H1 (cell line): ENCODE measurements around the gene KLHDC10. TPM values are rescaled to one million over a fixed set of nuclear protein-coding genes. Genes with fewer than 3 reads are reported as not detected.

ENCODE experiments used
- CTCF ChIA-PET: fragments of 300-600 bp; sonication (Branson Sonifier 250); formaldehyde crosslinking; loops from one replicate; lab custom pipeline; 2021; ENCODE audit not compliant: partially characterized antibody; lab: Charles Lee
- POLR2A ChIA-PET: fragments of 300-600 bp; sonication (Branson Sonifier 250); formaldehyde crosslinking; loops from one replicate; lab custom pipeline; 2021; ENCODE audit warnings: inconsistent platforms; ENCODE audit not compliant: partially characterized antibody; lab: Charles Lee
- DNase-seq, 2 experiments: peaks; one replicate each; pipeline versions ENCODE4 v3.0.0 to v3.0.0-alpha.2; 2010 to 2022; ENCODE audit warnings: low spot score in 2 of 2, low read depth in 1 of 2, mixed read lengths in 1 of 2
- FAIRE-seq: peaks from 2 replicates; lab custom pipeline; 2011; peaks lifted over from hg19 to GRCh38; lab: Jason Lieb, UNC
- H2AFZ ChIP-seq: 2 replicates; pipeline ENCODE4 v1.8.1; 2012; ENCODE audit warnings: low read length, inconsistent platforms
- H2AK5ac ChIP-seq: 2 replicates; pipeline ENCODE4 v1.6.1; 2013; ENCODE audit warnings: low read depth, low read length
- H2BK120ac ChIP-seq: replicated peaks from 2 replicates; pipeline ENCODE3; 2013; ENCODE audit warnings: low read depth, low read length, inconsistent platforms
- H2BK12ac ChIP-seq: 2 replicates; pipeline ENCODE4 v1.6.1; 2013; ENCODE audit warnings: low read depth, low read length
- H2BK15ac ChIP-seq: 2 replicates; pipeline ENCODE4 v1.6.1; 2013; ENCODE audit warnings: low read length
- H2BK20ac ChIP-seq: 2 replicates; pipeline ENCODE4 v1.6.1; 2013; ENCODE audit warnings: low read length
- H2BK5ac ChIP-seq: 2 replicates; pipeline ENCODE4 v1.6.1; 2013; ENCODE audit warnings: low read depth, low read length
- H3K14ac ChIP-seq: 2 replicates; pipeline ENCODE4 v1.6.1; 2013; ENCODE audit warnings: inconsistent platforms; ENCODE audit not compliant: insufficient read length
- H3K18ac ChIP-seq: 2 replicates; pipeline ENCODE4 v1.6.1; 2013; ENCODE audit warnings: low read length; ENCODE audit errors: extremely low read depth
- H3K23ac ChIP-seq: 2 replicates; pipeline ENCODE4 v1.6.1; 2013; ENCODE audit warnings: inconsistent platforms; ENCODE audit not compliant: insufficient read length
- H3K23me2 ChIP-seq: 2 replicates; pipeline ENCODE4 v1.6.1; 2013; ENCODE audit warnings: low read depth, low read length
- H3K27ac ChIP-seq: 2 replicates; pipeline ENCODE4 v1.6.1; 2011; ENCODE audit warnings: low read depth, low read length, inconsistent platforms
- H3K27me3 ChIP-seq, 4 experiments: replicated peaks in 1 of 4; 1 replicate in 1 of 4; 2 replicates in 3 of 4; pipeline versions ENCODE4 v1.6.1 to v1.8.1; 2011 to 2013; ENCODE audit warnings: low read length in 3 of 4, mild to moderate bottlenecking in 3 of 4, inconsistent platforms in 2 of 4, mixed read lengths in 2 of 4, moderate library complexity in 1 of 4; ENCODE audit not compliant: control insufficient read depth in 3 of 4, insufficient read depth in 3 of 4; ENCODE audit errors: extremely low read depth in 1 of 4
- H3K36me3 ChIP-seq, 4 experiments: 2 replicates each; pipeline versions ENCODE4 v1.6.1 to v1.8.1; 2011 to 2013; ENCODE audit warnings: mild to moderate bottlenecking in 4 of 4, low read length in 3 of 4, moderate library complexity in 2 of 4, control low read depth in 1 of 4, inconsistent platforms in 1 of 4; ENCODE audit not compliant: insufficient read depth in 4 of 4, control insufficient read depth in 2 of 4
- H3K4ac ChIP-seq: replicated peaks from 2 replicates; pipeline ENCODE3; 2013; ENCODE audit warnings: low read length, low read depth, mixed read lengths, inconsistent platforms; ENCODE audit not compliant: insufficient read length
- H3K4me1 ChIP-seq, 4 experiments: replicated peaks in 1 of 4; 1 replicate in 1 of 4; 2 replicates in 3 of 4; pipeline versions ENCODE4 v1.6.1 to v1.8.1; 2011 to 2013; ENCODE audit warnings: low read length in 3 of 4, inconsistent platforms in 2 of 4, mixed read lengths in 1 of 4; ENCODE audit not compliant: insufficient read depth in 4 of 4, control insufficient read depth in 3 of 4
- H3K4me2 ChIP-seq, 2 experiments: 2 replicates each; pipeline versions ENCODE4 v1.6.1 to v1.8.1; 2011 to 2013; ENCODE audit warnings: low read depth in 2 of 2, low read length in 2 of 2, control low read depth in 1 of 2, inconsistent platforms in 1 of 2, mild to moderate bottlenecking in 1 of 2; ENCODE audit not compliant: insufficient read depth in 1 of 2
- H3K4me3 ChIP-seq, 4 experiments: fragments of 200-600, 300-600 bp in 1 of 4; sonication (generic), shearing (Covaris generic), sonication (Bioruptor Twin) in 1 of 4; 2 replicates each; pipeline versions ENCODE4 v1.5.1 to v1.8.1; 2011 to 2016; ENCODE audit warnings: low read length in 4 of 4, low read depth in 3 of 4, control low read depth in 2 of 4, inconsistent platforms in 2 of 4, mild to moderate bottlenecking in 2 of 4, mixed read lengths in 1 of 4, moderate library complexity in 1 of 4; ENCODE audit not compliant: insufficient read depth in 2 of 4; ENCODE audit errors: extremely low read depth in 1 of 4
- H3K56ac ChIP-seq: replicated peaks from 2 replicates; pipeline ENCODE3; 2013; ENCODE audit warnings: low read depth, mild to moderate bottlenecking, mixed read lengths, low read length, inconsistent platforms; ENCODE audit not compliant: insufficient read length
- H3K79me1 ChIP-seq: 2 replicates; pipeline ENCODE4 v1.6.1; 2013; ENCODE audit warnings: low read depth, low read length, control low read depth
- H3K79me2 ChIP-seq, 2 experiments: 2 replicates each; pipeline versions ENCODE4 v1.6.1 to v1.8.1; 2012 to 2013; ENCODE audit warnings: low read length in 2 of 2, mild to moderate bottlenecking in 2 of 2, inconsistent platforms in 1 of 2; ENCODE audit not compliant: insufficient read depth in 2 of 2, control insufficient read depth in 1 of 2
- H3K9ac ChIP-seq, 4 experiments: replicated peaks in 1 of 4; 1 replicate in 1 of 4; 2 replicates in 3 of 4; pipeline versions ENCODE4 v1.6.1 to v1.8.1; 2011 to 2013; ENCODE audit warnings: low read depth in 3 of 4, low read length in 3 of 4, control low read depth in 2 of 4, mild to moderate bottlenecking in 2 of 4, moderate library complexity in 2 of 4, inconsistent platforms in 1 of 4; ENCODE audit errors: extremely low read depth in 1 of 4
- H3K9me3 ChIP-seq, 2 experiments: 2 replicates each; pipeline versions ENCODE4 v1.6.1 to v1.8.1; 2012 to 2013; ENCODE audit warnings: mild to moderate bottlenecking in 2 of 2, moderate library complexity in 2 of 2, control low read depth in 1 of 2, inconsistent platforms in 1 of 2, low read depth in 1 of 2, low read length in 1 of 2, mixed read lengths in 1 of 2; ENCODE audit not compliant: insufficient read depth in 2 of 2
- H4K20me1 ChIP-seq, 2 experiments: replicated peaks in 1 of 2; 2 replicates each; pipeline versions ENCODE3 to v1.8.1; 2011 to 2013; ENCODE audit warnings: inconsistent platforms in 2 of 2, low read length in 2 of 2, mild to moderate bottlenecking in 1 of 2; ENCODE audit not compliant: insufficient read depth in 2 of 2, control insufficient read depth in 1 of 2
- H4K5ac ChIP-seq: 2 replicates; pipeline ENCODE4 v1.6.1; 2013; ENCODE audit warnings: low read length, low read depth, mixed read lengths, inconsistent platforms; ENCODE audit not compliant: insufficient read length
- H4K8ac ChIP-seq: 2 replicates; pipeline ENCODE4 v1.8.0; 2013; ENCODE audit warnings: mild to moderate bottlenecking, moderate library complexity, low read length, inconsistent platforms; ENCODE audit not compliant: insufficient read depth; ENCODE audit errors: extremely low read depth
- H4K91ac ChIP-seq: replicated peaks from 2 replicates; pipeline ENCODE3; 2013; ENCODE audit warnings: low read length, mixed read lengths, inconsistent platforms; ENCODE audit not compliant: insufficient read length
- BCL11A ChIP-seq, 2 experiments: IDR thresholded peaks; one replicate each; pipeline ENCODE4 v1.6.1; 2011; ENCODE audit warnings: low read depth in 2 of 2, low read length in 2 of 2, mild to moderate bottlenecking in 2 of 2
- BRCA1 ChIP-seq: IDR thresholded peaks from 2 replicates; pipeline ENCODE4 v1.6.1; 2012; ENCODE audit warnings: low read depth, low read length, improper control_type of control experiment
- EGR1 ChIP-seq: IDR thresholded peaks from 2 replicates; pipeline ENCODE4 v1.6.1; 2011; ENCODE audit warnings: low read depth, low read length, borderline replicate concordance
- GTF2F1 ChIP-seq: IDR thresholded peaks from 2 replicates; pipeline ENCODE4 v1.6.1; 2012; ENCODE audit warnings: low read depth, low read length, improper control_type of control experiment, borderline replicate concordance
- HDAC2 ChIP-seq, 2 experiments: fragments of 300-600 bp in 1 of 2; sonication (generic) in 1 of 2; IDR thresholded peaks; 2 replicates each; pipeline ENCODE4 v1.6.1; 2011 to 2012; ENCODE audit warnings: low read depth in 2 of 2, low read length in 2 of 2, mild to moderate bottlenecking in 2 of 2, moderate library complexity in 2 of 2, borderline replicate concordance in 1 of 2, inconsistent platforms in 1 of 2
- KDM4A ChIP-seq: IDR thresholded peaks from one replicate; pipeline ENCODE4 v1.7.1; 2012; ENCODE audit warnings: low read depth, mild to moderate bottlenecking, moderate library complexity, low read length, inconsistent platforms; ENCODE audit not compliant: severe bottlenecking
- NRF1 ChIP-seq: IDR thresholded peaks from 2 replicates; pipeline ENCODE4 v1.6.1; 2011; ENCODE audit warnings: mild to moderate bottlenecking, low read depth, low read length, improper control_type of control experiment
- RAD21 ChIP-seq, 2 experiments: IDR thresholded peaks in 1 of 2; conservative IDR thresholded peaks in 1 of 2; 2 replicates each; pipeline ENCODE4 v1.6.1; 2011; ENCODE audit warnings: low read depth in 2 of 2, low read length in 2 of 2, improper control_type of control experiment in 1 of 2, inconsistent platforms in 1 of 2, mild to moderate bottlenecking in 1 of 2, moderate library complexity in 1 of 2
- SIRT6 ChIP-seq: IDR thresholded peaks from one replicate; pipeline ENCODE4 v1.7.1; 2012; ENCODE audit warnings: low read length, inconsistent platforms
- SIX5 ChIP-seq: IDR thresholded peaks from 2 replicates; pipeline ENCODE4 v1.6.1; 2011; ENCODE audit warnings: mild to moderate bottlenecking, low read depth, low read length
- SP1 ChIP-seq: IDR thresholded peaks from 2 replicates; pipeline ENCODE4 v1.6.1; 2011; ENCODE audit warnings: low read depth, low read length
- SP2 ChIP-seq: IDR thresholded peaks from 2 replicates; pipeline ENCODE4 v1.6.1; 2012; ENCODE audit warnings: mild to moderate bottlenecking, low read length, inconsistent platforms
- WGBS, 2 experiments: shearing (Covaris generic) in 1 of 2; methylation state at CpG; one replicate each; pipeline versions ENCODE4 v1.1.6 to v1.1.7; 2013 to 2015; ENCODE audit warnings: low lambda C conversion rate in 2 of 2, mixed read lengths in 2 of 2, inconsistent platforms in 1 of 2, low coverage in 1 of 2, missing lambda C conversion rate in 1 of 2; ENCODE audit not compliant: insufficient replicate concordance in 2 of 2, insufficient coverage in 1 of 2, insufficient read length in 1 of 2; ENCODE audit errors: extremely low coverage in 1 of 2, missing lambda C conversion rate in 1 of 2; 5-methylcytosine and 5-hydroxymethylcytosine counted together
- polyA plus RNA-seq, 7 experiments: library from polyadenylated mRNA; depleted of rRNA in 3 of 7; stranded (reverse) in 5 of 7; unstranded in 2 of 7; fragments of >200 nt in 5 of 7; fragments of 200-250 nt in 2 of 7; gene quantifications; 1 replicate in 5 of 7; 2 replicates in 1 of 7; 4 replicates in 1 of 7; pipeline versions ENCODE4 v1.2.1 to v1.2.3, GENCODE V29; 2011 to 2013; ENCODE audit warnings: missing spikeins in 2 of 7, mixed read lengths in 2 of 7
- total RNA-seq: library from RNA; stranded (reverse); fragmentation: NEBNext Ultra II Directional; extraction: Animal tissue kit (Norgen Biotek cat#: 25700); gene quantifications from 2 replicates; pipeline ENCODE4 v1.2.1, GENCODE V29; 2021
- TF ChIP-seq, protein P1 (sequence below): IDR thresholded peaks from 2 replicates; pipeline ENCODE4 v1.6.1; 2011; ENCODE audit warnings: low read depth, mild to moderate bottlenecking, low read length; ENCODE audit not compliant: insufficient read depth

Gene KLHDC10
- total and polyA plus RNA-seq, 2 of the 8 experiments (the other 6 are each of a cell fraction or from before 2014, with no cell fraction given) = 6.6 to 14.5 TPM

DNA sequence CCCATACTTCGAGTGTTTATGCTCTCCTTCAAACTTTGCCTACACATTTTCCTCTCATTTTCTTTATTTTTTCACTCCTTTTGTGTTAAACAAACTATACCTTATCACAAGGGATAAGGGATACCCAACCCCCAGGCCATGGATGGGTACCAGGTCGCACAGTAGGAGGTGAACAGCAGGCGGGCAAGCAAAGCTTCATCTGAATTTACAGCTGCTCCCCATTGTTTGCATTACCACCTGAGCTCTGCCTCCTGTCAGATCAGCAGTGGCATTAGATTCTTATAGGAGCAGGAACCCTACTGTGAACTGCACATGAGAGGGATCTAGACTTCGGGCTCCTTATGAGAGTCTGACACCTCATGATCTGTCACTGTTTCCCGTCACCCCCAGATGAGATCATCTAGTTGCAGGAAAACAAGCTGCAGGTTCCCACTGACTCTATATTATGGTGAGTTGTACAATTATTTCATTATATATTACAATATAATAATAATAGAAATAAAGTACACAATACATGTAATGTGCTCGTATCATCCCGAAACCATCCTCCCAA is 47.6 kb upstream of the KLHDC10 start:
- Histone ChIP-seq H2AK5ac (no peak overlapping the region), H3K18ac (no peak overlapping the region), H3K27me3 (no peaks in the 10 kb centered on the region), H4K5ac (no peak overlapping the region), H3K36me3 (peaks cover 17 to 73% (median 57%) of the 10 kb centered on the region in 4 experiments), H3K23ac (no peak overlapping the region), H4K20me1 (no peaks in the 10 kb centered on the region), H4K8ac (no peak overlapping the region), H2BK20ac (no peak overlapping the region), H3K14ac (no peak overlapping the region), H2BK120ac (no peak overlapping the region), H3K23me2 (no peaks in the 10 kb centered on the region), H3K56ac (no peak overlapping the region), H3K4ac (no peak overlapping the region), H2BK12ac (no peak overlapping the region), H3K27ac (no peak overlapping the region), H3K79me2 (no peaks in the 10 kb centered on the region), H4K91ac (no peak overlapping the region), H2BK15ac (no peak overlapping the region), H3K9ac (no peak overlapping the region), H3K4me2 (no peak overlapping the region), H3K4me1 (no peaks in the 10 kb centered on the region; a peak in 1 of 7 replicates), H2BK5ac (no peak overlapping the region), H3K4me3 (no peak overlapping the region), H3K9me3 (no peaks in the 10 kb centered on the region), H3K79me1 (no peaks in the 10 kb centered on the region), H2AFZ (no peak overlapping the region)
- ChIA-PET POLR2A (interaction anchor here (1.4 kb wide), 1 partner anchor 13 kb away, joined by 4 read pairs; no protein-coding TSS in a partner anchor), CTCF (interaction anchor here (1.2 to 5.3 kb wide), 2 partner anchors 11 to 198 kb away, joined by 3 to 26 read pairs; no protein-coding TSS in a partner anchor)
- no peak for FAIRE-seq
- DNase-seq = no peak
- 86% methylated on average over 7 of the region's 7 CpGs; no CpG with 5 or more reads in 1 of the 2 experiments for WGBS, 2 experiments
- TF ChIP-seq SIRT6 (no peak), HDAC2 (IDR thresholded peaks at IDR 0.05; ENCODE audit: borderline replicate concordance in 1 of 2, low read depth in 2 of 2, low read length in 2 of 2) (no peak), NRF1 (no peak), BRCA1 (no peak), GTF2F1 (no peak), RAD21 (IDR thresholded peaks at IDR 0.05 in 1 of 2, conservative IDR thresholded peaks at IDR 0.05 in 1 of 2; ENCODE audit: low read depth in 2 of 2, low read length in 2 of 2) (no peak), EGR1 (no peak), SP1 (no peak), SIX5 (no peak), KDM4A (no peak), BCL11A (IDR thresholded peaks at IDR 0.05; ENCODE audit: low read depth in 2 of 2, low read length in 2 of 2) (no peak), SP2 (no peak)
- TF ChIP-seq, protein P1, sequence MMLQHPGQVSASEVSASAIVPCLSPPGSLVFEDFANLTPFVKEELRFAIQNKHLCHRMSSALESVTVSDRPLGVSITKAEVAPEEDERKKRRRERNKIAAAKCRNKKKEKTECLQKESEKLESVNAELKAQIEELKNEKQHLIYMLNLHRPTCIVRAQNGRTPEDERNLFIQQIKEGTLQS = no peak
